GM10248 (cell line): ENCODE results near the gene GRM4.

Experiments used
- CTCF ChIA-PET: fragments of 300-600 bp; sonication (Branson Sonifier 250); formaldehyde crosslinking; extraction: SDS; loops from one replicate; lab custom pipeline; 2021; ENCODE audit warnings: antibody characterized with exemption; lab: Yijun Ruan, JAX
- POLR2A ChIA-PET: fragments of 350-650 bp; sonication (Branson Sonifier 250); formaldehyde crosslinking; extraction: SDS; loops from one replicate; lab custom pipeline; 2020; ENCODE audit warnings: antibody characterized with exemption; lab: Yijun Ruan, JAX
- DNase-seq: peaks from one replicate; pipeline ENCODE4 v3.0.0; 2012; ENCODE audit errors: extremely low spot score
- CTCF ChIP-seq: IDR thresholded peaks from 2 replicates; pipeline ENCODE4 v1.5.1; 2012; ENCODE audit warnings: mild to moderate bottlenecking, low read depth; ENCODE audit errors: extremely low read depth, missing control alignments, control extremely low read depth

The GRM4 gene

DNA sequence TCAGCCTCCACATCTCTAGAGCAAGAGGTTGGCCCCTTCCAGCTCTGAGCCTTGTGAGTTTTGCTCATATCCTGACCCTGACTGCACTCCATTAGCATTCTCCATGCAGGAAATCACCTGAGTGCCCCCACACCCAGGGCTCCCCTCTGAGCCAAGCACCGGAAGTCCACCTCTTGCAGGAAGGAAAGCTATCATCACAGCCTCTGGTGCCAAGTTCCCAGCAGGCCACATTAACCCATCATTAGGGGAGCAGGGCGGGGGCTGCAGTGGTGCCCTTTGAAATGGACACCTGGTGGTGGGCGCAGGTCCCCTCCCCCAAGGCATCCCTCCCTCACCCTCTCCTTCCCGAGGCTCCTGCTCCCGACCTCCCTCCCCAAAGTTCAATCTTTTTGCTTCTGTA lies 16.1 kb downstream of the GRM4 start:
- ChIA-PET CTCF (no interaction called here), POLR2A (no interaction called here)
- DNase-seq, result no peak
- TF ChIP-seq CTCF, result no peak

DNA sequence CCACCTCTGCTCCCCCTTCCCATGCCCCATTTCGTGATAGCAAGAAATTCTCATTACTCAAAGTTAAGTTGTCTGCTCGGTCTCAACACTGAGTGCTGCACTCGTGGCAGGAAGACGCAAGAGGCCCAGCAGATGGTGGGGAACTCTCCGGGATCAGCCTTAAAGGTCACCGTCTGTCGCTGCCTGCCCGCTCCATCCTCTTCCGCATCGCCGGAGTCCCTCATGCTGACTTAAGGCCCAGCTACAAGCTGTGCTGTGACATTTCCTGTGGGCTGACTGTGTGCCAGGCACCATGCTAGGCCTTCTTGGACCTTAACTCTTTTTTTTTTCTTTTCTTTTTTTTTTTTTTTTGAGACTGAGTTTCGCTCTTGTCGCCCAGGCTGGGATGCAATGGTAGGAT lies 17.8 kb downstream of the GRM4 start:
- ChIA-PET CTCF (no interaction called here), POLR2A (no interaction called here)
- DNase-seq, result no peak
- no peak for TF ChIP-seq CTCF

- POLR2A ChIA-PET, result no interaction called here
- TF ChIP-seq CTCF, result no peak
- CTCF ChIA-PET, result interaction anchor here (0.8 to 1.5 kb wide), 5 partner anchors 10 to 382 kb away, joined by 3 to 7 read pairs (median 3); no protein-coding TSS in a partner anchor
- no peak for DNase-seq
Measured at GRCh38 chr6:34126419-34126818, 19.5 kb downstream of the GRM4 start.

GRCh38 chr6:34125939-34126338 lies 19.9 kb downstream of the GRM4 start:
- no peak for DNase-seq
- ChIA-PET POLR2A (no interaction called here), CTCF (interaction anchor here (1.1 to 1.5 kb wide), 3 partner anchors 10 to 382 kb away, joined by 3 to 7 read pairs (median 3); no protein-coding TSS in a partner anchor)
- no peak for TF ChIP-seq CTCF

GRCh38 chr6:34120953-34121675 lies 24.8 kb downstream of the GRM4 start:
- CTCF ChIA-PET, result no interaction called here
- DNase-seq, result no peak
- POLR2A ChIA-PET, result no interaction called here
- TF ChIP-seq CTCF, result no peak

DNA sequence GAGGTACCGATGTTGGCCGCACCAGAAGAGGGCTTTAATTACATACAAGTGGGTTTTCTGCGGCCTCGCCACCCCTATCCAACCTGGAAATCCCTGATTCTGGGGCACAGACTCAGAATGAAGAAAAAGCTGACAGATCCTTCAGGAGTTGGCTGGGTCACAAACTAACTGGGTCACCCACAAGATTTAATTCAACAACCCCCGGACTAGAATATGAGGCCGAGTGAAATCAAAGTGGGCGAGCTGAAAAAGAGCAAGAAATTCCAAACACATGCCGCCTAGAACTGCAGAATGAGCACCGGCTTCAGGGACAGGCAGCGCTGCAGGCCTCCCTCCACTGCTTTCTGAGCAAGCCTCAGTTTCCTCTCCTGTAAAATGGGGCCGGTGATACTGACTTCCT lies 30.0 kb downstream of the GRM4 start:
- no peak for TF ChIP-seq CTCF
- no peak for DNase-seq
- CTCF ChIA-PET, result interaction anchor here (1.9 kb wide), 1 partner anchor 61 kb away, joined by 5 read pairs; no protein-coding TSS in a partner anchor
- POLR2A ChIA-PET, result no interaction called here

GRCh38 chr6:34115403-34115795 lies 30.5 kb downstream of the GRM4 start:
- peak; percentile 55 for DNase-seq
- CTCF ChIA-PET, result no interaction called here
- TF ChIP-seq CTCF, result no peak
- POLR2A ChIA-PET, result no interaction called here
